ENCODE results near the gene DHCR24.

GRCh38 chr1:54864460-54865208, 22.4 kb downstream of the DHCR24 start:
- TF ChIP-seq CTCF (IDR thresholded peaks at IDR 0.05; ENCODE audit: low read length) (no peak), EZH2 (optimal IDR thresholded peaks at IDR 0.05; ENCODE audit: low read depth, low read length) (no peak)
